ENCODE measurements around the gene PROSER1.
"Not testable (repeated sequence)": the region's sequence is repeated elsewhere in the genome, so short reads cannot be mapped to it uniquely, and the experiment has no call there.

The PROSER1 gene

DNA sequence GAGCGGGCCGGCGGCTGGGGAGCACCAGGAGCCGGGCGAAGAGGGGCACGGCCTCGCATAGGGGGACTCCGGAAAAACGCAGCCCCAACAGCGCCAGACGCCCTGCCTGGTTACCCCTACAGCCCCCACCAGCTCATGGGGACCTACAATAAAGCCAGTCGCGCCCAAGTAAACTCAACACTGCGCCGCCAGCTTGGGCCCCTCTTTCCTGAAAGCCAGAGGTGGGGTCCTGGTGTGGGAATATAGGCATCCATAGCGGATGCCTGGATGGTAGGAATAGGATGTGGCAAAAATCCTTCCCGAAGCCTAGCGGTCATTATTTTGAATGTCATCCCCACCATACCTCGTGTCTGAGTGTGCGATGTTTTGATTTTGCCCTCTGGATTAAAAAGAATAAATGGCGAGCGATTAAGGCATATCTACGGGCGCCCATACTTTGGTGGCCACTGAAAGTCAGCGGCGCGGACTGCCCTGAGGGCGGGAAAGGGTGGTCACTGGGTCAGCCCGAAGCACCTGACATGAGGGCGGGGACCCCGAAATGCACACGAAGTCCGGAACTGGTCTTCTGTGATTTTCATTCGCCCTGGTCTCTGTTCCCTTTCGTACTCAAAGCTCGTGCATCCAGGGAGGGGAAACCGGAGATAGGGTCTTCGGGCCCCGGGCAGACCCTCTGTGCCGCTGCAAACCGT, at the start of gene PROSER1, which contains the start of gene NHLRC3:
Gene PROSER1 (minus strand): TSS at position 210 of the 689 bp plus-strand sequence. CDS start 847 bp downstream, outside the sequence.
Gene NHLRC3 (plus strand): TSS at position 577 of the 689 bp plus-strand sequence. CDS start 184 bp downstream, outside the sequence.
- peak; percentile 81 for DNase-seq

DNA sequence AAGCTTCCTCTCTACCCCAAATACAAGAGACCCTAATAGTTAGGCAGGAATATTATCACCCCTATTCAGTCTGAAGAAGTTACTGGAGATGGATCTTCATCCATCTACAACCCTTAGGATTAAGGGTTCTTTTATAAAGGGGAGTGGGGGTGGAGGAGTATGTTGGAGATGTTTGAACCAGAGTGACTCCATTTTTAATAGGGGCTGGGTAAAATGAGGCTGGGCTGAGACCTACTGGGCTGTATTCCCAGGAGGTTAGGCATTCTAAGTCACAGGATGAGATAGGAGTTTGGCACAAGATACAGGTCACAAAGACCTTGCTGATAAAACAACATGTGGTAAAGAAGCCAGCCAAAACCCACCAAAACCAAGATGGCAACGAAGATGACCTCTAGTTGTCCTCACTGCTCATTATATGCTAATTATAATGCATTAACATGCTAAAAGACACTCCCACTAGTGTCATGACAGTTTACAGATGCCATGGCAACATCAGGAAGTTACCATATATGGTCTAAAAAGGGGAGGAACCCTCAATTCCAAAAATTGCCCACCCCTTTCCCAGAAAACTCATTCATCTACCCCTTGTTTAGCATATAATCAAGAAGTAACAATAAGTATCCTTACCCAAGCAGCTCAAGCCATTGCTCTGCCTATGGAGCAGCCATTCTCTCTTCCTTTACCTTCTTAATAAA, 48.5 kb upstream of the PROSER1 start:
- not testable (repeated sequence) for DNase-seq

DNA sequence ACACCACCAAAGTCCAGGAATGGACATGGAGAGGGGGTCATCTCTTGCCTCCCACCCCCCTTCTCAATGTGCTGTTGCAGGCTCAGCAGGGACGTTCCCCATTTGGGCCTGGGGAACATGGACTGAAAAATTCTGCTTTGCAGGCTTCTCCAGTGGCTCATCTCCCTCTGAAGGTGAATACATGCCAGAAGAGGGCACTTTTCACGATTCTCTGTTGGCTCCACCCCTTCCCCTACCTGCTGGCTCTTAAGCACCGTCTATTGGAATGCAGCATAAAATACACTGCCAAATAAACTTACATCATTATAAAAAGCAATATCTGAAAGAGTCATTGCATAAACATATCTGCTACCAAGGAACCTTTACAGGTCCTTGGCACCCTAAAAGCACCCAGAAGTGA, 36.1 kb upstream of the PROSER1 start:
- DNase-seq = no peak

DNA sequence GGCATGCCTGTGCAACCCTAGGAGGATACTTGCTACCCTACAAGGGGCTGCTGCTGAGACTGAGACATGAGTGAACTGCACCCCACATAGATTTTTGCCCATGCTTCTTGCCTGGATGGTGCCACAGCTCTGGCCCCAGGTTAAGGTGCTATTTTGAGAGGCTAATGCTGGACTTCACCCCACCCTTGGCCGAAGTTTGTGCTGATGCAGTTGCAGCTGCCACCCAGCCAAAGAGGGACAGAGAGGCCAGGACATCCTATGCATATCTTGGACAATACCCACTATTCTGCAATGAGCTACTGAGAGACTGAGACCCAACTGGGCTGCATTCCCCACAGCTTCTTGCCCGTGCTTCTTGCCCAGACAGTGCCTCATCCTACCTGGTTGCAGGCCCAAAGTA, 35.0 kb upstream of the PROSER1 start:
- DNase-seq = no peak

DNA sequence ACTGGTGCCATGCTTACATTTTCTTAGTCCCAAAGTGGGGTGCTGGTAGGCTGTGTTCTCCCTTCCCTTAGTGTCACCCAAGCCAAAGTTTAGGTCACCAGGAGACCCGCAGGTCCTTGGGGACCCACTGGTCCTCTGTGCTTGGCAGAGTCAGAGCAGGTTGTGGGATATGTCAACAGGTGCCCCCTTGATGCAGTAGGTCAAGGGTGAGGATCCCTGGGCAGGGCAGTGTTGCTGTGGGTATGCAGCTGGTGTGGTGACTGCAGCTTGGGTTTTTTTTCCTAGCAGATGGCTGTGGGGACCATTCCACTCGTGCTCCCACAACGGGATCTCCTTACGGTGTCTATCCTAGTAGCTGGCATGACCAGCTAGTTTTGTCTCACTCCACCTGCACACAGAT, 24.1 kb upstream of the PROSER1 start:
- DNase-seq = no peak

DNA sequence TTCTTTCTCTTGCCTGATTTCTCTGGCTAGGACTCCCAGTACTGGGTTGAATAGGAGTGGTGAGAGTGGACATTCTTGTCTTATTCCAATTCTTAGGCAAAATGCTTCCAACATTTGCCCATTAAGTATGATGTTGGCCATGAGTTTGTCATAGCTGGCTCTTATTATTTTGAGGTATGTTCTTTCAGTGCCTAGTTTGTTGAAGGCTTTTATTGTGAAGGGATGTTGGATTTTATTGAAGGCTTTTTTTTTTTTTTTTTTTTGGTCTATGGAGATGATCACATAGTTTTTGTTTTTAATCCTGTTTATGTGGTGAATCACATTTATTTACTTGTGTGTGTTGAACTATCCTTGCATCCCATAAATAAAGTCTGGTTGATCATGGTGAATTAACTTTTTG, 20.2 kb upstream of the PROSER1 start:
- no peak for DNase-seq

DNA sequence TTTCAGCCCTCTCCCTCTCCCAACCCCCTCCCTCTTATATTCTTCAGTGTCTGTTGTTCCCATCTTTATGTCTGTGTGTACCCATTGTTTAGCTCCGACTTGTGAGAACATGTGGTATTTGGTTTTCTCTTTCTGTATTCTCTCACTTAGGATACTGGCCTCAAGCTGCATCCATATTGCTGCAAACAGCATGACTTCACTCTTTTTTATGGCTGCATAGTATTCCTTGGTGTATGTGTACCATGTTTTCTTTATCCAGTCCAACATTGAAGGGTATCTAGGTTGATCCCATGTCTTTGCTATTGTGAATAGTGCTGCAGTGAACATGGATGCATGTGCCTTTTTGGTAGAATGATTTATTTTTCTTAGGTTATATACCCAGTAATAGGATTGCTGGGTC, 18.1 kb upstream of the PROSER1 start:
- DNase-seq = no peak

DNA sequence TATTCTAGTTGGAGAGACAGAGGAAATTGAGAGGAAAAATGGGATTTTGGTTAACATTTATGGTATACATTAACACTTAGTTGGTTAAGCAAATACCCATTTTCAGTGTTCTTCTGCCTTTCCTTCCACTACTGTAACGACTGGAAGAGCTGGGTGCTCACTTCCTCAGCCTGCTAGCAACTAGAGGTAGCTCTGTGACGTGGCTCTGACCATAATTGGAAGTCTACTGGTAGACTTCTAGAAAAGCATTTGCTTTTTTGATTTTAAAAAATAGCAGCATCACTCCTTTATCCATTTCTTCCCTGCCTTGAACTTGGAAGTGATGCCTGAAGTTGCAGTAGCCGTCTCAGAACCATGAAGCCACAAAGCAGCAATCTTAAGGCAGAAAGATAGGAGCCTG, 16.2 kb upstream of the PROSER1 start:
- no peak for DNase-seq

DNA sequence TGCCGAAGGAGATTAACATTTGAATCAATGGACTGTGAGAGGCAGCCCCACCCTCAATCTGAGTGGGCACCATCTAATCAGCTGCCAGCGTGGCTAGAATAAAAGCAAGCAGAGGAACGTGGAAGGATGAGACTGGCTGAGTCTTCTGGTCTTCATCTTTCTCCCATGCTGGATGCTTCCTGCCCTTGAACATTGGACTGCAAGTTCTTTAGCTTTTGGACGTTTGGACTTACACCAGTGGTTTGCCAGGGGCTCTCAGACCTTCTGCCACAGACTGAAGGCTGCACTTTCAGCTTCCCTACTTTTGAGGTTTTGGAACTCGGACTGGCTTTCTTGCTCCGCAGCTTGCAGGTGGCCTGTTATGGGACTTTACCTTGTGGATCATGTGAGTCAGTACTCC, 15.1 kb upstream of the PROSER1 start:
- no peak for DNase-seq

DNA sequence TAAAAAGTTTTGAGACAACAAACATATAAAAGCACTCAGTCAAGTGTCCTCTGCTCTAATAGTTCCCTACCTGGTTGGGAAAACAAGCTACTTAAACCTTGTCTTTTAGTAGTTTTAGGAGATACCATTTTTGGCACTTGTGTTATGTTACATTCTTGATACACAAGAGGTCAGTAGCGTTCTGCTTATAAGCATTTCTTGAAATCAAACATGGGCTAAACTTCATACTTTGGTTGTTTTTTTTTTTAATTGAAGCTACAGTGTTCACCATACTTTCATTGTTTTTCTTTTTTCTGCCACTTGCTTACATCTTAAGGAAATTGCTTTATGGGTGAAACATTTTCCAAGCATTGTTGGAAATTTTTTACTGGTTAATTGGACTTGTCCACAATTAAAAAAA, 13.3 kb upstream of the PROSER1 start:
- DNase-seq = peak; percentile 11

DNA sequence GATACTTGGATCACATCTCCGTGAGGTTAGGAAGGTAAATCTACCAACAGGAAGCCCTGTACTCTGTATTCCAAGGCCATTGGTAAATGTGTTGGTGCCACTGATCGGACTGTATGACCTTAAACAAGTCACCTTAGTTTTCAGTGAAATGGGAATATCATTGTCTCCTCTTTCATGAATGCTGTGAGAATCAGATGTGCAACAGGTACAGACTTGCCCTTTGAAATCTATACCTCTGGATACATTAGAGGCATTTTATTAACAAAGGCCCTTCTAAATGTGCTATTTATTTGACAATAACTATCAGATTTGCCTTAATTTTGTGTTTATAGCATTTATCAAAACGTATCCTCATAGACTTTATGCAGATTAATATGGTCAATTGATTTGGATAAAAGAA, 11.4 kb upstream of the PROSER1 start:
- DNase-seq = no peak

DNA sequence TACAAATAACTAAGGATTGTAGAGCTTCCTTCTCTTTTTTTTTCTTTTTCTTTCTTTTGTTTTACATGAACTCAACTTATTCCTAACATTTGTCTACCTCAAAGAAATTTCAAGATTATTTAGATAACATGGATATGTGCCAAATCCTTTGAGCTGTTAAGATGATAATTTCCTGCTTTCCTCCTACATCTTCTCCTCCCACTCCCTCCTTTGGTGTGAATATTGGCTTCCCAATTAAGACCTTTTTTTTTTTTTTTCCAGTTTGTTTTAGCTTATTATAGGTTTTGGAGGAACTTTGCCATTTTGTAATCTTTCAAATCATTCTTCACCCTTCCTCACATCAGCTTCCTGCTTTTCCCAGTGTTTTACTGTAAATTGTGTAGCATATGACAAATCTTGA, 10.9 kb upstream of the PROSER1 start:
- DNase-seq = no peak

DNA sequence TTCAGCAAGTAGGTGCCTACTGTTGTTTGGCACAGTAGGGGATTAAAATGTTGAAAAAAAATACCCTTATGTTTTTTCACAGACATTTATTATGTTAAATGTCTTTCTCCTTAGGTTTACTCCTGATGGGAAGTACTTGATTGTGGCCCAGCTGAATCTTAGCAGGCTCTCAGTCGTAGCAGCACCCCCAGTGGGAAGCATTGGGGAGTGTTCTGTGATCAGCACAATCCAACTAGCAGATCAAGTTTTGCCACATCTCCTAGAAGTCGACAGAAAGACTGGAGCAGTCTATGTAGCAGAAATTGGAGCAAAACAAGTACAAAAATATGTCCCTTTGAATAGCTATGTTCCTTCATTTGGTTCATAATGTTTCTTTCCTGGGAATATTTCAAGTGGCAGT, 9.7 kb upstream of the PROSER1 start:
- no peak for DNase-seq

DNA sequence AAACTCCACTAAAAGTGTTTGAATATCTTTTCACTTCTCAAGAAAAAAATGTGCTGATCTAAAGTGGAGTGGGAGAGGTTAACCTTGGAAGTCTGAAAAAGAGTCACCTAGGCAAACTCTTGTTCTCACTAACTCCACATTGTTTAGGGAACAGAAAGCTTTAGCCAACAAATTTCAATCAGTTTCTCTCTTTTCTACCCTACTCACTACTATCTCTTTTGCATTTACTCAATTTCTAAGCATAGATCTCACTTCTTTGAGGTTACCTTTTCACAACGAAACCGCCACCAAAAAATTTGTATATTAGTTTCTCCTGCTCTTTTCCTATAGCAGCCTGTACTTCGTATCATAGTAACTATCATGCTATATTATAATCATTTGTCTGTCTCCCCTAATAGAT, 6.6 kb upstream of the PROSER1 start:
- no peak for DNase-seq

DNA sequence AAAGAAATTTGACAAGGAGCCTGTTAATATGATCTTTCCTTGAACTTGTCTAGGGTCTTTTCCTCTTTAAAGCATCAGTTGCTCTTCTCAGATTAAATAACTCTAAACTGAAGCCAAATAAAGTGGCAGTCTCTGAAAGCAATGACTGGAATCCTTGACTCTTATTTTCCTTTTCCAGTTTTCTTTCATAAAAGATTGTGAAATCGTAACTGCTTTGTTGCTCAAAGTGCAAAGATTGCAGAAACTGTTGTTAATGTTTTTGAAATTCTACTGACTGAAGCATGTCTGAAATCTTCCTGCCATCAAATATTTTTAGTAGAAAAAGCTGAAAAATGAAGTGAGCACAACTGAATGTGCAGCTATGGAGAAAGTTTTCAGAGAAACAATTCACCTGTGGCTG, 2.3 kb upstream of the PROSER1 start:
- DNase-seq = no peak

DNA sequence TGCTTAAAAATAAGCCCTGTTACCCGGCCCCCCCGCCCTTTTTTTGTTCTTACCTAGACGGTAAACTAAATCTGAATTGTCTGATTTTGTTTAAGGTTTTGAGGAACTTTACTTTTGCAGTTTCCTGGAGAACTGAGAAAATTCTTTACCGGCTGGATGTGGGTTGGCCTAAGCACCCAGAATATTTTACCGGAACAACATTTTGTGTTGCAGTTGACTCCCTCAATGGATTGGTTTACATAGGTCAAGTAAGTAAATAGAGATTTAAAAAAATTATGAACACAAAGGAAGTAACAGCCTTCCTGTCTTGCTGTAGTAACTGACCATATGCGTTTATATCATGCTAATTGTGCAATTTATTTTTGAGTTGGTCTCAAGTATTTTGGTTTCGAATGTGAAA, 1.2 kb upstream of the PROSER1 start:
- DNase-seq = no peak

DNA sequence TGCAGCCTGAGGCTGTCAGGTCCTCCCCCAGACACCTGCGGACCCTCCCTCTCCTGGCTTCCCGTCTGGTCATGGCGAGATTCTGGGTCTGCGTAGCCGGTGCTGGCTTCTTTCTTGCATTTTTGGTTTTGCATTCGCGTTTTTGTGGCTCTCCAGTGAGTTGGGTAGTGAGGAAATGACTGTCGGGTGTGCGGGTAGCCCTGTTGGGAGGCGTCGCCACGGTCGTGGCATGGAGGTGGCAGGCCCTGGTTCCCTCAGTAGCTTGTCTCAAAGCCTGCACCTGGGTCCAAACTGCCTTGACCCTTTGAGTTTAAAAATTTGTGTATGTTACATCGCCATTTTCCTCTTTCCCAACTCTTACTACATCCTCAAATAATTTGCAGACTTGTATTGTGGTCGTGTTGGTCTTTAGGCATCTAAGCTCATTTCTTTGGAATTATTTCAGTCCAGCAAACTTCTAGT, 711 bp upstream of the PROSER1 start:
- DNase-seq = peak; percentile 27

DNA sequence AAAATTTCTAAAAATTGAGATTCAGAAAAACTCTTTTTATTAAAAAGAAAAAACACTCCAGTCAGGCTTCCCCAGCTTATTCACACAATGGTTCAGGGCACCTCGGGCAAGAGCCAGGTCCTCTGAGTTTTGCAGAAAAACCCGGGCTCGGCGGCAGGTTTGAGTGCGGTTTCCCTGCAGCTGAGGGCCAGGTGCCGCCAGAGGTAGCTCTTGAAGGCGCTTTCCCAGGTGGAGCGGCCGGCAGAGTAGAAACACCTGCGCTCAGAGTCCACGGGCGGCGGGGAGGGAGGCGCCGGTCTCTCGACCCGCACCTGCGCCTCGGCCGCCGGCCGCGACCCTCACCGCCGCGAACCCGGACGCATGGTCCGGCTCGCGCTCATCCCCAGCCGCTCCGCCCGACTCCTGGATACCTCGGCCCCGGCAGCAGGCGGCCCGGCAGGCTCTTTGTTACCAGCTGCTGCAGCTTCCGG, 444 bp downstream of the PROSER1 start:
- DNase-seq = peak; percentile 61

DNA sequence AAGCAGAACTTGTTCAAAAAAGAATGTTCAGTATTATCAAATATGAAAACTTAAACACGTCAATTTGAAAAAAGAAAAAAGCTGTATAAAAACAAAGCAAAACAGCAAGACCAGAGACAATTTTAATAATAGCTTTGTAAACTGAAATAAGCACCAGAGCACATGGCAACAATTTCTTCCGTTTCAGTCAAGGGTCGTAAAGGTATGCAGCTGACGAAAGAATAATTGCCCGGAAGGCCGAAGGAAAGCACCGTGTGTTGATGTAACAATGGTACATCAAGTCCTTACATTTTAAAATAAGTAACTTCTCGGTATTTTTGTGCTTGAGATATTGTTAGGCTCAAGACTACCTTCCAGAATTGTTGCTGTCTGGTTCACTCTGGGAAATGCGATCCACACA, 1.7 kb downstream of the PROSER1 start:
- peak; percentile 16 for DNase-seq

DNA sequence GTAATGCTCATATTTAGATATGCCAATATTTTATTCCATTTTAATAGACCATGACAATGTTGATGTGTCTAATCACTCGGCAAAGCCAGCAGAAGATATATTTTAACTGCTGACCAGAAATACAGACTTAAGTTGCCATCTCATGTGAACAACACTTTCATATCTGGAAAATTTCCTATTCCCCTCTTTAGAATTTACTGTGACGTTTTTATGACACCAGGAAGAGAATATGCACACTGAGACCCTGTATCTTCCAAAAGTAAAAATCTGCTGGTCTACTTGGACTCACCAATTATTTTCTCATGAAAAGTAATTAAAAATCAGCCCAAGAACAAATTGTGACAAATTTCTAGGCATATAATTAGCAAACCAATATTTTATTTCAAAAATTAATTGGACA, 2.1 kb downstream of the PROSER1 start:
- DNase-seq = no peak

DNA sequence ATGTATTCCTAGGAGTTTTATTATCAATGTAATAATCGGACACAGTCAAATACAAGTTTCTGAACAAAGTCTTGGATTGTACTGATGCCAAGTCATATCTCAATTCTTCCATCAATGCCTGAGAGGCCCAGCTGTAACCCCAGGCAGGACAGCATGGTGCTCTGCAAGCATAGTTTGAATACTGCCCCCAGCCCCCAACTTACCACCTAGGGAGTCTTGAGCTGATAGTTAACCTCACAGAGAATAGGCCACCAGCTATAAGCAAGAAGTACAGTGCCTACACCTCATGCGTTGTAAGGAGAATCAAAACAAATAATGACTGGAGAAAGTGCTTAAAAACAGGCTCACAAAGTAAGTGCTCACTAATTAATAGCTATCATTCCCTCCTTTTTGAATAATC, 2.7 kb downstream of the PROSER1 start:
- DNase-seq = no peak

DNA sequence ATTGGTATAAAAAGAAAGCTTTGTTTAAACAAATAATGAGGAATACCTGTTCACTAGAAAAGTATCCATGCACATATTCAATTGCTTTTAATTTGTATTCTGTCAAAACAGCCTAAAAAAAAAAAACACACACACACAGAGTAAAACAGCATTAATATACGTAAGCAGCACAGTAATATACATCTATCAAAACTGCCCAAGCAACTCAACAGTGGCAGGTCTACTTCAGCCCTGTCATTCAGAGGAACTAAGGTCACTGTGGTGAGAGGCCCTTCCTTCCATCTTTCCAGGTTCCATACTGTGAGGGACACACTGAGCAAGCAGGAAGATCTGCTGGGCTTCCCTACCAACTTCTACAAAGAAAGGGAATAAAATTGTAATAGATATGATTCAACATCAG, 3.8 kb downstream of the PROSER1 start:
- DNase-seq = no peak

DNA sequence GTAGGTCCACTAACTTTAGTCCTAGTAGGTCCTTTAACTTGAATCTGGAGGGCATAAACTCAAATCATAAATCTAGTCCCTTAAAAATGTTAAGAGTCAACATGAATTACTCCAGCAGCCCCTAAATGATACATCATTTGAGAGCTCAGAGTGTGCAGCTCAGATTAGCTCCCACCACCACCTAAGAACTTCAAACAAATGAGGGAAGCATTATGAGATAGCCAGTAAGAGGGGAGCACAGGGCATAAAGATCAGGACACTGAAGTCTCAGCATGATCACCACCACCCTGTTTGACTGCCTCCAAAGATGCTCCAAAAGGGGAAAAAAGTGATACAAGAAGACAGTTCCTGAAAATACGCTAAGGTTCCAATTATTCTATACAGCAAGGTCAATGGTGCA, 5.7 kb downstream of the PROSER1 start:
- DNase-seq = no peak

DNA sequence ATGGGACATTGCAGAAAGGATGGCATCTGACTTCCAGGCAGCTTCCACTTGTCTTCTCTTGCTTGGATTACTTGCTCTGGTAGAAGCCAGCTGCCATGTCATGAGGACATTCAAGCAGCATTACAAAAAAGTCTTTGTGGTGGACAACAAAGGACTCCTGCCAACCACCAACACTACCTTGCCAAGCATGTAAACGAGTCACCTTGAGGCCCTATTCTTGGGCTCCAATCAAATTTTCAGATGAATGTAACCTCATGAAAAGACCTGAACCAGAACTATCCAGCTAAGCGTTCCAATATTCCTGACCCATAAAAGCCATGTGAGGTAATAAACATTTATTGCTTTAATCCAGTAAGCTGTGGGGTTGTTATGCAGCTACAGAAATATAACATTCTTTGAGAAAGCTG, 12.5 kb downstream of the PROSER1 start:
- DNase-seq = no peak

DNA sequence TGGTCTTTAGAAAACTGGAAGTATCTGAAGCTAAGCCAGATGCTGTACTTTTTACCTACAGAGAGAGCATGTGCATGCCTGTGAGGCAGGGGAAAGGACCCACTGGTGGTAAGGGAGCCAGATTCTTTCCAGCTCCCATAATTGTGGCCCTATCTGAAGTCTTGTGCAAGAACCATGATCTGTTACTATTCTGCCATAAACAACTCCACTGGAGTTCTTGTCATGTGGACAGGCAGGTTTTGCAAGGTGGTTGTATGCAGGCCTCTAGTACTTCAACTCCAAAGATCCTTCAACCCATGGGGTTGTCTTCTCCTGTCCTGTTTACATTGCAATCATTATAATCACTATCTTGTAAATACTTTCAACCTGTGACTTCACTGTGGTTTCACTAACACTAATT, 14.1 kb downstream of the PROSER1 start:
- DNase-seq = no peak

Measured in DMS79 (cell line).